Ascending aorta (tissue), 2 donors: ENCODE results near the gene TRAPPC2L. TPM values are rescaled to one million over a fixed set of nuclear protein-coding genes. Genes with fewer than 3 reads are reported as not detected.

Source experiments
- DNase-seq, 2 donors: peaks; one replicate each; pipeline ENCODE4 v3.0.0-alpha.2; 2019; ENCODE audit warnings: low spot score in 2 of 2
- H3K27ac ChIP-seq, 2 donors: fragments of 200-600 bp; sonication (generic); one replicate each; pipeline ENCODE4 v1.5.1; 2016 to 2017; ENCODE audit warnings: mild to moderate bottlenecking in 1 of 2
- H3K27me3 ChIP-seq: fragments of 200-600 bp; sonication (generic); one replicate; pipeline ENCODE4 v1.5.1; 2017
- H3K36me3 ChIP-seq, 2 donors: fragments of 200-600 bp; sonication (generic); one replicate each; pipeline ENCODE4 v1.5.1; 2016
- H3K4me1 ChIP-seq, 2 donors: fragments of 200-600 bp; sonication (generic); one replicate each; pipeline ENCODE4 v1.5.1; 2016 to 2017; ENCODE audit warnings: mild to moderate bottlenecking in 1 of 2
- H3K4me3 ChIP-seq, 2 donors: fragments of 200-600 bp; sonication (generic); one replicate each; pipeline ENCODE4 v1.5.1; 2016 to 2017; ENCODE audit warnings: mild to moderate bottlenecking in 1 of 2
- H3K9me3 ChIP-seq, 2 donors: fragments of 200-600 bp; sonication (generic); one replicate each; pipeline ENCODE4 v1.5.1; 2016
- CTCF ChIP-seq, 3 experiments: fragments of 200-600 bp in 2 of 3; fragments of 450-650 bp in 1 of 3; sonication (generic) in 2 of 3; IDR thresholded peaks; one replicate each; pipeline ENCODE4 v1.5.1; 2016 to 2019; ENCODE audit warnings: antibody characterized with exemption in 3 of 3, mild to moderate bottlenecking in 1 of 3, moderate library complexity in 1 of 3
- intact Hi-C: fragments of 100-400 bp; cut with DNase I; formaldehyde crosslinking; loops from one replicate; pipeline ENCODE4 v1.15.1; 2023
- total RNA-seq: library from RNA; depleted of rRNA; stranded (reverse); fragments of >200 nt; gene quantifications from one replicate; pipeline ENCODE4 v1.1.0, GENCODE V29; 2016

Gene TRAPPC2L, protein sequence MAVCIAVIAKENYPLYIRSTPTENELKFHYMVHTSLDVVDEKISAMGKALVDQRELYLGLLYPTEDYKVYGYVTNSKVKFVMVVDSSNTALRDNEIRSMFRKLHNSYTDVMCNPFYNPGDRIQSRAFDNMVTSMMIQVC
- 7.6 TPM for total RNA-seq

GRCh38 chr16:88856828-88857727 is at the start of gene TRAPPC2L, which contains the start of gene GALNS:
Gene TRAPPC2L, plus strand, starts transcription at chr16:88857127. Its CDS starts 24 bp downstream, at chr16:88857151.
Gene GALNS, minus strand, starts transcription at chr16:88856947. Its CDS starts 70 bp downstream, at chr16:88856877.
- Histone ChIP-seq H3K27ac (peak within 1 kb of the TSS; percentile 54 to 66), H3K9me3 (no peaks in the 10 kb centered on the region), H3K36me3 (peaks cover 30 to 34% of the 10 kb centered on the region in 2 donors), H3K4me1 (peaks cover 13 to 14% of the 10 kb centered on the region in 2 donors), H3K4me3 (peak within 1 kb of the TSS; percentile 64 to 87), H3K27me3 (no peaks in the 10 kb centered on the region)
- intact Hi-C loops, result loop anchor here (1.0 to 5.0 kb wide), 8 partner anchors 46 to 634 kb away; partner anchors contain the start of genes ANKRD11, APRT, CTU2 and MVD
- DNase-seq, result peak; percentile 92 to 99
- no peak for TF ChIP-seq CTCF (IDR thresholded peaks at IDR 0.05)

DNA sequence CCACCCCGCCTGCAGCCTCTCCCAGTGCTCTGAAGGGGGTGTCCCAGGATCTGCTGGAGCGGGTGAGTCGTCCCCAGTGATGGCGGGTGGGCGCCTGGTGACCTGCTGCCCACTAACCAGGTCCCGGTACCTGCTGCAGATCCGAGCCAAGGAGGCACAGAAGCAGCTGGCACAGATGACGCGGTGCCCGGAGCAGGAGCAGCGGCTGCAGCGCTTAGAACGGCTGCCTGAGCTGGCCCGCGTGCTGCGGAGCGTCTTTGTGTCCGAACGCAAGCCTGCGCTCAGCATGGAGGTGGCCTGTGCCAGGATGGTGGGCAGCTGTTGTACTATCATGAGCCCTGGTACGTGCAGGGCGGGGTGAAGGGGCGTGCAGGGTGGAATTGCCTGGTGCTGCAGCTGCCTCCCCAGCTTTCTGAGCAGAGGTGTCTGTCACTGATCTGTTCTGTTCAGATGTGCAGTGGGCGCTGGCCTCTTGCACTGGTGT is 49.7 kb upstream of the TRAPPC2L start:
- no peak overlapping the region for H3K4me3 ChIP-seq
- peaks cover 12 to 22% of the 10 kb centered on the region in 2 donors for H3K36me3 ChIP-seq
- intact Hi-C loops, result no loop called here
- no peak for TF ChIP-seq CTCF (IDR thresholded peaks at IDR 0.05)
- H3K27me3 ChIP-seq, result no peaks in the 10 kb centered on the region
- H3K27ac ChIP-seq, result no peak overlapping the region
- H3K9me3 ChIP-seq, result no peaks in the 10 kb centered on the region
- H3K4me1 ChIP-seq, result peaks cover 8 to 22% of the 10 kb centered on the region in 2 donors
- DNase-seq, result no peak

DNA sequence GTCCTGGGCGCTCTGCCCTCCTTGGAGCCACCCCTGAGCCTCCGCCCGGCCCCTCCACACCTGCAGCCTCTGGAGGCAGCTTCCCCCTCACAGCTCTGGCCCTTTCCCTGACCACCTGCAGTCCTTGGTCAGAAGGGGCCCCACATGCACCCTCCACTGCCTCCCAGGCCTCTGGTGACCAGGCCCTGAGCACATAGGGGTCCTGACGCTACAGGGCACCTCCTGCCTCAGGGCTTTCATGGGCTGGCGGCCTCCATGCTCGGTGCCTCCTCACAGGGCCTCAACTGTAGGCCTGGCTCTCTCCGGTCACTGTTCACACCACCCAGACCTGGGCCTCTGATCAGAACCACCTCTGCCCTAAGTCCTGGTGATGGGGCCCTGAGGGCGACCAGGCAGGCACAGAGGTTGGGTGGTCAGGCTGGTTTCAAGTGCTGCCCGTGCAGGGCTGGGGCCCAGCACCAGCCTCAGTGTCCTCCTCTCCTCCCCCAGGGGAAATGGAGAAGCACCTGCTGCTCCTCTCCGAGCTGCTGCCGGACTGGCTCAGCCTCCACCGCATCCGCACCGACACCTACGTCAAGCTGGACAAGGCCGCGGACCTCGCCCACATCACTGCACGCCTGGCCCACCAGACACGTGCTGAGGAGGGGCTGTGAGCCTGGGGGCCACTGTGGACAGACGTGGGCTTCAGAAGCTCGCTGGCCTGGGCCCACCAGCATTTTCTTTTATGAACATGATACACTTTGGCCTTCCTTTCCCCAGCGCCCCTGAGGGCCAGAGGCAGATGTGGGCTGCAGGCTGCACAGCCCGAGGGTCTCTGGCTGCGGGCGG is 49.1 kb upstream of the TRAPPC2L start:
- Histone ChIP-seq H3K27ac (no peak overlapping the region), H3K36me3 (peaks cover 12 to 22% of the 10 kb centered on the region in 2 donors), H3K9me3 (no peaks in the 10 kb centered on the region), H3K4me3 (no peak overlapping the region), H3K4me1 (peaks cover 8 to 24% of the 10 kb centered on the region in 2 donors), H3K27me3 (no peaks in the 10 kb centered on the region)
- DNase-seq, result no peak
- no peak for TF ChIP-seq CTCF (IDR thresholded peaks at IDR 0.05)
- intact Hi-C loops, result no loop called here

GRCh38 chr16:88809068-88809675 is 47.8 kb upstream of the TRAPPC2L start:
- Histone ChIP-seq H3K27me3 (no peaks in the 10 kb centered on the region), H3K36me3 (peaks cover 12 to 22% of the 10 kb centered on the region in 2 donors), H3K9me3 (no peaks in the 10 kb centered on the region), H3K27ac (peak overlapping the region in 1 of 2 donors; percentile 93), H3K4me1 (peaks cover 8 to 25% of the 10 kb centered on the region in 2 donors), H3K4me3 (no peak overlapping the region)
- DNase-seq, result no peak
- intact Hi-C loops, result no loop called here
- TF ChIP-seq CTCF (IDR thresholded peaks at IDR 0.05), result no peak
